Mesendoderm (in vitro differentiated cells): ENCODE data around the gene CTRB2.
"Not testable (repeated sequence)": the region's sequence is repeated elsewhere in the genome, so short reads cannot be mapped to it uniquely, and the experiment has no call there.

Experiments used
- DNase-seq: peaks from one replicate; pipeline ENCODE4 v3.0.0; 2013
- H2AK5ac ChIP-seq: 2 replicates; pipeline ENCODE4 v1.6.1; 2013; ENCODE audit warnings: low read length, inconsistent platforms
- H2BK120ac ChIP-seq: 2 replicates; pipeline ENCODE4 v1.6.1; 2013; ENCODE audit warnings: low read depth, mild to moderate bottlenecking, low read length, moderate library complexity, mixed read lengths
- H2BK15ac ChIP-seq: replicated peaks from 2 replicates; pipeline ENCODE4 v1.6.1; 2013; ENCODE audit warnings: low read depth, mild to moderate bottlenecking, moderate library complexity
- H2BK5ac ChIP-seq: 2 replicates; pipeline ENCODE4 v1.6.1; 2013; ENCODE audit warnings: low read length, inconsistent platforms
- H3K18ac ChIP-seq: 2 replicates; pipeline ENCODE4 v1.6.1; 2013; ENCODE audit warnings: mild to moderate bottlenecking, low read length, mixed read lengths
- H3K23ac ChIP-seq: one replicate; pipeline ENCODE4 v1.6.1; 2013; ENCODE audit warnings: low read length
- H3K27ac ChIP-seq: 2 replicates; pipeline ENCODE4 v1.5.1; 2013; ENCODE audit warnings: low read depth, mild to moderate bottlenecking, inconsistent platforms, low read length, moderate library complexity
- H3K27me3 ChIP-seq: 2 replicates; pipeline ENCODE4 v1.6.1; 2013; ENCODE audit warnings: low read length, control low read depth, mild to moderate bottlenecking, inconsistent platforms; ENCODE audit not compliant: insufficient read depth, poor library complexity
- H3K36me3 ChIP-seq: 2 replicates; pipeline ENCODE4 v1.6.1; 2013; ENCODE audit warnings: low read length, inconsistent platforms; ENCODE audit not compliant: control insufficient read depth, insufficient read depth
- H3K4ac ChIP-seq: one replicate; pipeline ENCODE4 v1.6.1; 2013; ENCODE audit warnings: low read depth, mild to moderate bottlenecking, low read length, moderate library complexity
- H3K4me1 ChIP-seq: 2 replicates; pipeline ENCODE4 v1.6.1; 2013; ENCODE audit warnings: low read depth, low read length, inconsistent platforms; ENCODE audit not compliant: control insufficient read depth
- H3K4me2 ChIP-seq: 2 replicates; pipeline ENCODE4 v1.6.1; 2013; ENCODE audit warnings: low read length
- H3K4me3 ChIP-seq: 2 replicates; pipeline ENCODE4 v1.5.1; 2013; ENCODE audit warnings: mild to moderate bottlenecking, low read length
- H3K56ac ChIP-seq: one replicate; pipeline ENCODE4 v1.6.1; 2013; ENCODE audit warnings: low read length
- H3K79me1 ChIP-seq: 2 replicates; pipeline ENCODE4 v1.6.1; 2013; ENCODE audit warnings: low read length, inconsistent platforms
- H3K79me2 ChIP-seq: 2 replicates; pipeline ENCODE4 v1.6.1; 2013; ENCODE audit warnings: mild to moderate bottlenecking, low read length; ENCODE audit not compliant: control insufficient read depth, insufficient read depth
- H3K9ac ChIP-seq: 2 replicates; pipeline ENCODE4 v1.6.1; 2013; ENCODE audit warnings: low read length, inconsistent platforms
- H4K5ac ChIP-seq: one replicate; pipeline ENCODE4 v1.6.1; 2013; ENCODE audit warnings: low read length
- H4K8ac ChIP-seq: one replicate; pipeline ENCODE4 v1.6.1; 2013; ENCODE audit warnings: low read depth, mild to moderate bottlenecking, control low read depth, low read length, moderate library complexity
- WGBS: extraction: QIAGEN DNeasy Blood & Tissue Kit; methylation state at CpG from one replicate; pipeline ENCODE4 v1.1.7; 2013; ENCODE audit warnings: low lambda C conversion rate, missing lambda C conversion rate; ENCODE audit not compliant: insufficient coverage; ENCODE audit errors: extremely low coverage; 5-methylcytosine and 5-hydroxymethylcytosine counted together

CTRB2 gene

DNA sequence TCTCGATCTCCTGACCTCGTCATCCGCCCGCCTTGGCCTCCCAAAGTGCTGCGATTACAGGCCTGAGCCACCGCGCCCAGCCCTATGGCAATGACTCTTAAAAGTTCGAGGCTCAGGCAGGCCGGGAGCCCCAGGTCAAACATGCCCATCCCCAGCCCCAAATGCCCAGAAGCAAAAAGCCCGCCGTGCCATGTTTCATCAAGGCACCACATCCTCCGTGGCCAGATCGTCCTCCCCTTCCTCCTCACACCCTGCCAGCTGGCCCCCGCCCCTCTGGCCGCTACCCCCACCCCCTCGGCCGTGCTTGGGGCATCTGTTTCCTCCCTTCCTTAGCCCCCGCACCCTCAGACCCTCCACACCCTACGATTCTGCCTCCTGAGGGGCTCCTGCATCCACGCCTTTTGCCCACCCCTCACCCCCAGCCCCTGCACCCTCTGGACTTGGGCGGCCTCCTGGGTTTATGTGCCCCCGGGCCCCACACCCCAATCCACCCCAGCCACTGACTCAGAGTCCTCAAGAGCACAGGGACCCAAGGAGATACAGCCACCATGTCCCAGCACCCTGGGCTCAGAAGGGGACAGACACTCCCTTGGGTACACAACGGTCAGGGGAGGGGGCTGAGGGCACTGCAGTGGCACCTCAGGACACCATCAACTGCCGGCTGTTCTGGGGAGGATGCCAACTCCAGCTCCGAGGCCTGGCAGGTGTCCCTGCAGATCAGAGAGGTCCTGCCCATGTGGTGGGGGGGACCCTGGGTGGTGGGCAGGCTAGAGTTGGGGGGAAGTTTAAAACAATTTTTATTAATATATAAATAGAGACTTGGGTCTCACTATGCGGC is 18.9 kb upstream of the CTRB2 start:
- H3K23ac ChIP-seq = no peak overlapping the region
- H4K8ac ChIP-seq = no peak overlapping the region
- no peaks in the 10 kb centered on the region for H3K4me1 ChIP-seq
- H3K9ac ChIP-seq = no peak overlapping the region
- DNase-seq = no peak
- H3K27ac ChIP-seq = no peak overlapping the region
- no peak overlapping the region for H3K4ac ChIP-seq
- no peak overlapping the region for H3K4me2 ChIP-seq
- no peak overlapping the region for H4K5ac ChIP-seq
- H3K79me1 ChIP-seq = no peaks in the 10 kb centered on the region
- WGBS = no CpG with 5 or more reads among the region's 26 CpGs
- H3K18ac ChIP-seq = no peak overlapping the region
- H3K56ac ChIP-seq = no peak overlapping the region
- no peak overlapping the region for H3K4me3 ChIP-seq
- no peak overlapping the region for H2BK5ac ChIP-seq
- no peak overlapping the region for H2BK120ac ChIP-seq
- H3K79me2 ChIP-seq = no peaks in the 10 kb centered on the region
- H3K36me3 ChIP-seq = peaks cover 7% of the 10 kb centered on the region
- H3K27me3 ChIP-seq = no peaks in the 10 kb centered on the region
- no peak overlapping the region for H2AK5ac ChIP-seq
- no peak overlapping the region for H2BK15ac ChIP-seq

DNA sequence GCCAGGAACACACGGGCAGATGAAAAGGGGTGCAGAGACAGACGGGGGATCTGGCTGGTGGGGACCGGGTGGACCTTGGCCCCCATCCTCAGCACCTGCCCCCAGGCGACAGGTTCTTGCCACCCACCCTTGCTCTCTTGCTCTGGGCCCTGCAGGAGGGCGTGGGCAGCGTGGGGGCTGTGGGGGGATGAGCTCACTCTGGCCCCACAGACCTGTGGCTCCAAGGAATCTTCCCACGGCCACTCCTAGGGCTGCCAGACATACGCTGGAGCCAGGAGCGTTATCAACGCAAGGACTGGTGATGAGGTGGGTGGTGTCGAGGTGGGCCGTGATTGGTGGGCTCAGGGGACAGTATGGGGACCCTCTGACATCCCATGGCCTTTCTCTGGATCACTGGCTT is 18.1 kb upstream of the CTRB2 start:
- no peak overlapping the region for H2AK5ac ChIP-seq
- DNase-seq = no peak
- H3K27ac ChIP-seq = no peak overlapping the region
- no peak overlapping the region for H2BK5ac ChIP-seq
- no peak overlapping the region for H3K56ac ChIP-seq
- no peak overlapping the region for H3K18ac ChIP-seq
- H3K79me2 ChIP-seq = no peaks in the 10 kb centered on the region
- no peaks in the 10 kb centered on the region for H3K79me1 ChIP-seq
- H3K27me3 ChIP-seq = no peaks in the 10 kb centered on the region
- no peak overlapping the region for H3K4me3 ChIP-seq
- H3K23ac ChIP-seq = no peak overlapping the region
- WGBS = no CpG with 5 or more reads among the region's 12 CpGs
- H2BK15ac ChIP-seq = no peak overlapping the region
- no peak overlapping the region for H3K4me2 ChIP-seq
- H2BK120ac ChIP-seq = no peak overlapping the region
- no peaks in the 10 kb centered on the region for H3K4me1 ChIP-seq
- H3K4ac ChIP-seq = no peak overlapping the region
- H3K36me3 ChIP-seq = peaks cover 5% of the 10 kb centered on the region
- no peak overlapping the region for H4K8ac ChIP-seq
- no peak overlapping the region for H4K5ac ChIP-seq
- H3K9ac ChIP-seq = no peak overlapping the region

DNA sequence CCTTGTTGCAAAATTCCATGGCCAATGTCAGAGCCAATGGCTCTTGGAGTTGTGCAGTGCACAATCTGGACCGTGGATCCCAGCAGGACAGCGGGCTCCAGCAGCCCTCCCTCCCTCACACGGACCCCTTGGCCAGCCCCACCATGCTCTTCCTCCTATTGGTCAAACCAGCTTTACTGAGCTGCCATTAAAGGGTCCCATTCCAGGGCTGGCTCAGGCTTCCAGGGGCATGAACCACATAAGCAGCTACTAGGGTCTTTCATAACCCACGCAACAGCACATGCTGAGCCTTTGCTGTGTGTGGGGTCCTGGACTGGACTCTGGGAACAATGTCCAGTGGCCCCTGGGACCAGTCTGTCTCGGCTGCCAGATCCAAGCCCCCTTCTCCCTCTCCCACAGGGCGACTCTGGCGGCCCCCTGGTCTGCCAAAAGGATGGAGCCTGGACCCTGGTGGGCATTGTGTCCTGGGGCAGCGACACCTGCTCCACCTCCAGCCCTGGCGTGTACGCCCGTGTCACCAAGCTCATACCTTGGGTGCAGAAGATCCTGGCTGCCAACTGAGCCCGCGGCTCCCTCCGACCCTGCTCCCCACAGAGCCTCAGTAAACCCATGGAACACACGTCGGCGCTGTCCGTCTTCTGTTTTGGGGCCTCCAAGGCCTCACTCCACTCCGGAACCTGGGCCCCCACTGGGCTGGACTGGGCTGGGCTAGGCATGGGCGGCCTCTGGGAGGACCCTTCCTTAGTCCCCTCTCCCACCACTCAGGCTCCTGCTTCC is 17.5 kb upstream of the CTRB2 start:
- WGBS = no CpG with 5 or more reads among the region's 20 CpGs
- H3K27me3 ChIP-seq = no peaks in the 10 kb centered on the region

DNA sequence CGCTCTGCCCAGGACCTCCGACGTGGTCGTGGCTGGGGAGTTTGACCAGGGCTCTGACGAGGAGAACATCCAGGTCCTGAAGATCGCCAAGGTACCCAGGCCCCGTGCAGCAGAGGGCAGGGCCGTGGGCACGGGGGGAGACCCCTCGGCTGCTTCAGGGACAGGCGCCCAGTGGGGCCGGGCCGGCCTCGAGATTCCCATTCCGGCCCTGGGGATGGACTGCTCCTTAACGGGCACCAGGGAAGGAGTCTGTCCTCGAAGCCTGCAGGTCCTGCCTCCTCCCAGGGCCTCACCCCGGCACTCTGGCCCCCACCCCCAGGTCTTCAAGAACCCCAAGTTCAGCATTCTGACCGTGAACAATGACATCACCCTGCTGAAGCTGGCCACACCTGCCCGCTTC is 16.2 kb upstream of the CTRB2 start:
- H3K18ac ChIP-seq, H2BK5ac ChIP-seq, H3K23ac ChIP-seq, H3K27me3 ChIP-seq, H2BK120ac ChIP-seq, H3K79me1 ChIP-seq, H3K56ac ChIP-seq, DNase-seq, H3K4ac ChIP-seq, H3K9ac ChIP-seq, H3K36me3 ChIP-seq, H4K5ac ChIP-seq, H2BK15ac ChIP-seq, H2AK5ac ChIP-seq, H4K8ac ChIP-seq, H3K79me2 ChIP-seq, H3K4me2 ChIP-seq, H3K4me3 ChIP-seq, H3K4me1 ChIP-seq, H3K27ac ChIP-seq: not testable (repeated sequence)
- no CpG with 5 or more reads among the region's 20 CpGs for WGBS

More for the DNA sequence above, 17.5 kb upstream of the CTRB2 start:
- H3K27ac ChIP-seq = no peak overlapping the region
- H3K79me2 ChIP-seq = no peaks in the 10 kb centered on the region
- H3K4me1 ChIP-seq = no peaks in the 10 kb centered on the region
- no peak overlapping the region for H4K8ac ChIP-seq
- no peak overlapping the region for H3K18ac ChIP-seq
- no peak overlapping the region for H3K4me2 ChIP-seq
- H3K36me3 ChIP-seq = peaks cover 3% of the 10 kb centered on the region
- DNase-seq = no peak
- no peak overlapping the region for H4K5ac ChIP-seq
- no peak overlapping the region for H2BK15ac ChIP-seq
- no peak overlapping the region for H3K4ac ChIP-seq
- H2BK5ac ChIP-seq = no peak overlapping the region
- H2BK120ac ChIP-seq = no peak overlapping the region
- no peak overlapping the region for H3K4me3 ChIP-seq
- H3K56ac ChIP-seq = no peak overlapping the region
- no peaks in the 10 kb centered on the region for H3K79me1 ChIP-seq
- H3K9ac ChIP-seq = no peak overlapping the region
- no peak overlapping the region for H3K23ac ChIP-seq
- no peak overlapping the region for H2AK5ac ChIP-seq

DNA sequence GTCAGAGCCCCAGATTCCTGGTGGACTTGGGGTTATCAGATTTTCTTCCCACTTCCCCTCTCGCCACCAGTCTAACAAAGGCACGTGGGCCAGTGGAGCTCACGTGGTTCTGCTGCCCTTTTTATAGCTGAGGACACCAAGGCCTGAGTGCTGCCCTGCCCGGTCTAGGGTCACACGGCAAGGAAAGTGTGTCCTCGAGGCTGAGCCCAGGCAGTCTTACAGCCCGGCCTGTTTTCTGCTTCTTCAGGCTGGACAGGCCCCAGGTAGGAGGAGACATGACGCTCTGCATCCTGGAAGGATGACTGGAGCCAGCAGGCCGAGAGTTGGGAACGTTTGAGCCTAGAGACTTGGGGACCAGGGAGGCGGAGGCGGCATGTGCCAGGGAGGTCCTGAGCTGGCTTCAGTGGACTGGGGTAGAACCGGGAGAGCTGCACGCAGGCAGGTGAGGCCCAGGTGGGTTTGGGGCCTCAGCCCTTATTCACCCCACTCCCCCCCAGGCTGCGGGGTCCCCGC is 15.4 kb upstream of the CTRB2 start:
- Histone ChIP-seq H2BK5ac (no peak overlapping the region), H3K79me1 (no peaks in the 10 kb centered on the region), H3K36me3 (no peaks in the 10 kb centered on the region), H2BK120ac (no peak overlapping the region), H3K4ac (no peak overlapping the region), H3K4me2 (no peak overlapping the region), H3K23ac (no peak overlapping the region), H2BK15ac (no peak overlapping the region), H3K9ac (no peak overlapping the region), H3K27me3 (no peaks in the 10 kb centered on the region), H4K8ac (no peak overlapping the region), H2AK5ac (no peak overlapping the region), H3K18ac (no peak overlapping the region), H3K4me3 (no peak overlapping the region), H3K4me1 (no peaks in the 10 kb centered on the region), H3K79me2 (no peaks in the 10 kb centered on the region), H4K5ac (no peak overlapping the region), H3K27ac (no peak overlapping the region), H3K56ac (no peak overlapping the region)
- DNase-seq = no peak
- WGBS = no CpG with 5 or more reads among the region's 16 CpGs
